Activated CD8-positive, alpha-beta memory T cell treated with anti-CD3 and anti-CD28 coated beads, Interleukin-2, amount 50 U/mL, for 1 hour (primary cell): ENCODE measurements around the gene CRHR1.

Experiments
- DNase-seq: peaks from one replicate; pipeline ENCODE4 v3.0.0-alpha.2; 2020; ENCODE audit errors: extremely low read depth

Gene CRHR1

GRCh38 chr17:45758544-45758943 is 25.6 kb upstream of the CRHR1 start:
- no peak for DNase-seq

GRCh38 chr17:45759761-45760160 is 24.4 kb upstream of the CRHR1 start:
- no peak for DNase-seq

- DNase-seq: no peak
Measured at GRCh38 chr17:45761957-45762565, 22.1 kb upstream of the CRHR1 start.

GRCh38 chr17:45763182-45763581 is 20.9 kb upstream of the CRHR1 start:
- DNase-seq: no peak

- no peak for DNase-seq
Measured at GRCh38 chr17:45764479-45764878, 19.6 kb upstream of the CRHR1 start.

GRCh38 chr17:45768000-45768399 is 16.1 kb upstream of the CRHR1 start:
- DNase-seq: no peak

GRCh38 chr17:45770632-45771270 is 13.4 kb upstream of the CRHR1 start:
- DNase-seq: no peak

GRCh38 chr17:45771271-45771959 is 12.7 kb upstream of the CRHR1 start:
- no peak for DNase-seq

GRCh38 chr17:45775148-45775547 is 9.0 kb upstream of the CRHR1 start:
- no peak for DNase-seq

- no peak for DNase-seq
Measured at GRCh38 chr17:45775576-45776011, 8.5 kb upstream of the CRHR1 start.

GRCh38 chr17:45776896-45777295 is 7.2 kb upstream of the CRHR1 start:
- no peak for DNase-seq

GRCh38 chr17:45777388-45777787 is 6.7 kb upstream of the CRHR1 start:
- DNase-seq: no peak

GRCh38 chr17:45780921-45781320 is 3.2 kb upstream of the CRHR1 start:
- DNase-seq: no peak

- DNase-seq: no peak
Measured at GRCh38 chr17:45782889-45783592, 1.1 kb upstream of the CRHR1 start.

- DNase-seq: no peak
Measured at GRCh38 chr17:45783593-45784292, 377 bp upstream of the CRHR1 start.

- DNase-seq: no peak
Measured at GRCh38 chr17:45784741-45785479, 790 bp downstream of the CRHR1 start.

- DNase-seq: no peak
Measured at GRCh38 chr17:45785480-45786193, 1.5 kb downstream of the CRHR1 start.

- DNase-seq: no peak
Measured at GRCh38 chr17:45786349-45786748, 2.2 kb downstream of the CRHR1 start.

GRCh38 chr17:45787044-45787443 is 2.9 kb downstream of the CRHR1 start:
- no peak for DNase-seq

GRCh38 chr17:45787656-45788055 is 3.5 kb downstream of the CRHR1 start:
- no peak for DNase-seq

- no peak for DNase-seq
Measured at GRCh38 chr17:45788057-45788456, 3.9 kb downstream of the CRHR1 start.
